ENCODE results near the gene BCL7C.
"Not testable (repeated sequence)": the region's sequence is repeated elsewhere in the genome, so short reads cannot be mapped to it uniquely, and the experiment has no call there.

The BCL7C gene

GRCh38 chr16:30893744-30894539 is at the start of gene BCL7C:
Gene BCL7C (minus strand): TSS chr16:30894077. CDS start chr16:30893944, 133 bp downstream.
- H3K27me3 ChIP-seq (ENCODE audit: insufficient read depth, low read length), result no peaks in the 10 kb centered on the region
- TF ChIP-seq EZH2 (IDR thresholded peaks at IDR 0.05; ENCODE audit: borderline replicate concordance, low read length) (no peak), CTCF (IDR thresholded peaks at IDR 0.05; ENCODE audit: low read length) (peak; percentile 36; the same call in 1 of the 2 replicates)
- H4K20me1 ChIP-seq (ENCODE audit: insufficient read depth, low read length), result no peaks in the 10 kb centered on the region
- peak within 1 kb of the TSS; percentile 87 for H3K27ac ChIP-seq (ENCODE audit: low read depth, low read length, poor library complexity, severe bottlenecking)
- no peaks in the 10 kb centered on the region for H3K9me3 ChIP-seq (ENCODE audit: low read length)
- H3K4me2 ChIP-seq (ENCODE audit: low read length), result peak within 1 kb of the TSS; percentile 76
- H3F3A ChIP-seq (ENCODE audit: insufficient read depth, low read length), result 0 out of 2 replicates have a peak, but pooled peaks cover 8% of the 10 kb centered on the region
- H3K4me3 ChIP-seq (ENCODE audit: low read depth, low read length, poor library complexity, severe bottlenecking), result peak within 1 kb of the TSS; percentile 72
- H3K36me3 ChIP-seq (ENCODE audit: insufficient read depth, low read length), result peaks cover 9% of the 10 kb centered on the region; the same call in 1 of the 2 replicates
- peak within 1 kb of the TSS; percentile 75 for H3K9ac ChIP-seq (ENCODE audit: low read length)
- H2AFZ ChIP-seq (ENCODE audit: low read length), result no peak within 1 kb of the TSS; the same call in 1 of the 2 replicates
- H3K79me2 ChIP-seq (ENCODE audit: insufficient read depth, low read length), result no peaks in the 10 kb centered on the region
- H3K4me1 ChIP-seq (ENCODE audit: insufficient read depth, low read length, severe bottlenecking), result peaks cover 48% of the 10 kb centered on the region
- H3K9me2 ChIP-seq (ENCODE audit: low read depth, low read length), result no peaks in the 10 kb centered on the region

- Histone ChIP-seq H3K27ac (ENCODE audit: low read depth, low read length, poor library complexity, severe bottlenecking) (no peak overlapping the region), H3K9ac (ENCODE audit: low read length) (no peak overlapping the region; the same call in 1 of the 2 replicates), H3K9me3 (ENCODE audit: low read length) (no peaks in the 10 kb centered on the region), H3K79me2 (ENCODE audit: insufficient read depth, low read length) (no peaks in the 10 kb centered on the region), H3K4me3 (ENCODE audit: low read depth, low read length, poor library complexity, severe bottlenecking) (no peak overlapping the region), H3K4me1 (ENCODE audit: insufficient read depth, low read length, severe bottlenecking) (peaks cover 22% of the 10 kb centered on the region), H3F3A (ENCODE audit: insufficient read depth, low read length) (no peaks in the 10 kb centered on the region), H4K20me1 (ENCODE audit: insufficient read depth, low read length) (no peaks in the 10 kb centered on the region), H3K27me3 (ENCODE audit: insufficient read depth, low read length) (no peaks in the 10 kb centered on the region), H3K9me2 (ENCODE audit: low read depth, low read length) (no peaks in the 10 kb centered on the region), H3K4me2 (ENCODE audit: low read length) (peak overlapping the region; percentile 44), H3K36me3 (ENCODE audit: insufficient read depth, low read length) (peaks cover 25% of the 10 kb centered on the region; the same call in 1 of the 2 replicates), H2AFZ (ENCODE audit: low read length) (no peak overlapping the region)
- TF ChIP-seq EZH2 (IDR thresholded peaks at IDR 0.05; ENCODE audit: borderline replicate concordance, low read length) (no peak), CTCF (IDR thresholded peaks at IDR 0.05; ENCODE audit: low read length) (no peak)
Measured at GRCh38 chr16:30942426-30942806, 48.5 kb upstream of the BCL7C start.

GRCh38 chr16:30941600-30942425 is 47.9 kb upstream of the BCL7C start:
- Histone ChIP-seq H3K9me3 (ENCODE audit: low read length) (no peaks in the 10 kb centered on the region), H3K9me2 (ENCODE audit: low read depth, low read length) (no peaks in the 10 kb centered on the region), H3K4me3 (ENCODE audit: low read depth, low read length, poor library complexity, severe bottlenecking) (peak overlapping the region; percentile 18), H3K36me3 (ENCODE audit: insufficient read depth, low read length) (peaks cover 29% of the 10 kb centered on the region; the same call in 1 of the 2 replicates), H2AFZ (ENCODE audit: low read length) (no peak overlapping the region), H3K9ac (ENCODE audit: low read length) (no peak overlapping the region; the same call in 1 of the 2 replicates), H3K4me1 (ENCODE audit: insufficient read depth, low read length, severe bottlenecking) (peaks cover 23% of the 10 kb centered on the region), H3K27ac (ENCODE audit: low read depth, low read length, poor library complexity, severe bottlenecking) (no peak overlapping the region), H3K79me2 (ENCODE audit: insufficient read depth, low read length) (no peaks in the 10 kb centered on the region), H3K27me3 (ENCODE audit: insufficient read depth, low read length) (no peaks in the 10 kb centered on the region), H4K20me1 (ENCODE audit: insufficient read depth, low read length) (no peaks in the 10 kb centered on the region), H3F3A (ENCODE audit: insufficient read depth, low read length) (no peaks in the 10 kb centered on the region), H3K4me2 (ENCODE audit: low read length) (peak overlapping the region; percentile 44)
- no peak for TF ChIP-seq EZH2 (IDR thresholded peaks at IDR 0.05; ENCODE audit: borderline replicate concordance, low read length)
- peak; percentile 93 for TF ChIP-seq CTCF (IDR thresholded peaks at IDR 0.05; ENCODE audit: low read length)

GRCh38 chr16:30939571-30939970 is 45.7 kb upstream of the BCL7C start:
- not testable (repeated sequence) for H3K79me2 ChIP-seq (ENCODE audit: insufficient read depth, low read length); H3F3A ChIP-seq (ENCODE audit: insufficient read depth, low read length); H3K27ac ChIP-seq (ENCODE audit: low read depth, low read length, poor library complexity, severe bottlenecking); H3K4me2 ChIP-seq (ENCODE audit: low read length); H3K9ac ChIP-seq (ENCODE audit: low read length); H2AFZ ChIP-seq (ENCODE audit: low read length); H3K4me3 ChIP-seq (ENCODE audit: low read depth, low read length, poor library complexity, severe bottlenecking); H3K27me3 ChIP-seq (ENCODE audit: insufficient read depth, low read length); H3K9me3 ChIP-seq (ENCODE audit: low read length); H3K9me2 ChIP-seq (ENCODE audit: low read depth, low read length); H4K20me1 ChIP-seq (ENCODE audit: insufficient read depth, low read length)
- Histone ChIP-seq H3K36me3 (ENCODE audit: insufficient read depth, low read length) (peaks cover 26% of the 10 kb centered on the region; the same call in 1 of the 2 replicates), H3K4me1 (ENCODE audit: insufficient read depth, low read length, severe bottlenecking) (peaks cover 23% of the 10 kb centered on the region)

All from OCI-LY1 (cell line).